ENCODE results near the gene IFNE.

DNA sequence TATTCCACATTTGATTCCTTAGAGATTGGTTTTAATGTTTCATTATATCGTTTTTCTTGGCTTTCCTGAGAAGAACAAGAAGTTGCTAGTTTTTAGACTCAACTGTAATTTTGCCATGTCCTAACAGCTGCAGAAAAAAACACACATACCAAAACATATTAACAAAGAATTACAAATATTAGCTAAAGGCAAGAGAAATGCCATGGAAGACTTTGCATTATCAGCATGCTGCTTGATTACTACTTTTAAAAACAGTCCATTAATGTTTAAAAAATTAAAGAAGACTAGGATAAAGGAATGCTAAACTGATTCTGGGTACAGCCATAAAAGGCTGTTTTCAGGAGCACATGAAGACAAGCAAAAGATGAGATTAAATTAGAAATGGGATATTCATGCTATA is 20.5 kb upstream of the IFNE start:
- TF ChIP-seq POLR2A (IDR thresholded peaks at IDR 0.05) (no peak), POLR2AphosphoS5 (IDR thresholded peaks at IDR 0.05) (no peak)
- TF ChIP-seq, protein P1, sequence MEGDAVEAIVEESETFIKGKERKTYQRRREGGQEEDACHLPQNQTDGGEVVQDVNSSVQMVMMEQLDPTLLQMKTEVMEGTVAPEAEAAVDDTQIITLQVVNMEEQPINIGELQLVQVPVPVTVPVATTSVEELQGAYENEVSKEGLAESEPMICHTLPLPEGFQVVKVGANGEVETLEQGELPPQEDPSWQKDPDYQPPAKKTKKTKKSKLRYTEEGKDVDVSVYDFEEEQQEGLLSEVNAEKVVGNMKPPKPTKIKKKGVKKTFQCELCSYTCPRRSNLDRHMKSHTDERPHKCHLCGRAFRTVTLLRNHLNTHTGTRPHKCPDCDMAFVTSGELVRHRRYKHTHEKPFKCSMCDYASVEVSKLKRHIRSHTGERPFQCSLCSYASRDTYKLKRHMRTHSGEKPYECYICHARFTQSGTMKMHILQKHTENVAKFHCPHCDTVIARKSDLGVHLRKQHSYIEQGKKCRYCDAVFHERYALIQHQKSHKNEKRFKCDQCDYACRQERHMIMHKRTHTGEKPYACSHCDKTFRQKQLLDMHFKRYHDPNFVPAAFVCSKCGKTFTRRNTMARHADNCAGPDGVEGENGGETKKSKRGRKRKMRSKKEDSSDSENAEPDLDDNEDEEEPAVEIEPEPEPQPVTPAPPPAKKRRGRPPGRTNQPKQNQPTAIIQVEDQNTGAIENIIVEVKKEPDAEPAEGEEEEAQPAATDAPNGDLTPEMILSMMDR (IDR thresholded peaks at IDR 0.05), result no peak
